HG03469 (cell line): ENCODE data around the gene BAMBI.

Experiments
- ATAC-seq: cut with Tn5 transposase; IDR thresholded peaks from one replicate; pipeline ENCODE4 v1.9.1; 2021; ENCODE audit warnings: mild to moderate bottlenecking, moderate library complexity, moderate number of reproducible peaks; ENCODE audit not compliant: unreplicated experiment

The BAMBI gene

DNA sequence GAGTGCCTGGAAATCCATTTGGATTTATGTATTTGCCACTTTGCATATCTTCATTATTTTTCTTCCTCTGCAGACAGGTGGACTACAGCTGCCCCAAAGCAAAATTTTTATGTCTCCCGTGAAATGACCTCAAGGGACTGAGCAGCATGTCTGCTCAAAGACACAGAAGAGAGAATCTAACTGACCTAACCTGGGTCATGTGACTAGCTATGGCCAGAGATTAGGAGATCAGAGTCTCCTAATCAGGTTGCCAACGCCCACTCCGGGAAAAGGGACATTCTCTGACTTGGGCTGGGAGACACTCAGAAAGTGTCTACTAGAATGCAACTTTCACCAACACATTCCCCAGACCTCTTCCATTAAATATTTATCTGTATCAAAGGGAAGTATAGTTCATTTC, 2.5 kb upstream of the BAMBI start:
- ATAC-seq, result no peak

DNA sequence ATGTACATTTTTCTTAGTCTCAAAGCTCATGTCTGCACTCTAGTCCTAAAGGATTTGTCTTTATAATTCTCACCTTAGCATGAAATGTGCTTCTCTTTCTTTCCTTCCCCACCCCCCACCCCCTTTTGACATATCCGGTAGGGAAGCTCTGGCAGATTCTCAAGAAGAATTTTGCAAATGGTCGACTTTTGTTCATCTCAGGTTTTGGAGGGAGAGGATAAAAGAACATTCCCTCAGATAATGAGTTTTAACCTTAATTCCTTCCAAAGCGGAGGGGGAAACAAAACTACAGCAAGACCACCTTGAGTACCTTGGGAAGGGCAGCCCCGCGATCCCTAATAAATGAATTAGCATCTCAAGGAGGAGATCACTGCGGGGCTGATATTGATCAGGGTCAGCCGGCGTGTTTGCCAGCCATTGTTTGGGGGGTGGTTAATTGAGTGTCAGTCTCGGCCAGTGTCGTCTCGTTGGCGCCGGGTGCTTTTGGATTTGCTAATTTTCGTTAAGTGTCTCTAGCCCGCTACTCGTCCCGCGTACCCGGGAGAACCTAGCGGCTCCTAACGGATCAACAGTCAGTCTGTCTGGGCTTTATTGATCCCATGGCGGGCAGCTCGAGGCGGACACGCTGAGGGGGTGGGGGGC, 874 bp upstream of the BAMBI start:
- ATAC-seq, result no peak

DNA sequence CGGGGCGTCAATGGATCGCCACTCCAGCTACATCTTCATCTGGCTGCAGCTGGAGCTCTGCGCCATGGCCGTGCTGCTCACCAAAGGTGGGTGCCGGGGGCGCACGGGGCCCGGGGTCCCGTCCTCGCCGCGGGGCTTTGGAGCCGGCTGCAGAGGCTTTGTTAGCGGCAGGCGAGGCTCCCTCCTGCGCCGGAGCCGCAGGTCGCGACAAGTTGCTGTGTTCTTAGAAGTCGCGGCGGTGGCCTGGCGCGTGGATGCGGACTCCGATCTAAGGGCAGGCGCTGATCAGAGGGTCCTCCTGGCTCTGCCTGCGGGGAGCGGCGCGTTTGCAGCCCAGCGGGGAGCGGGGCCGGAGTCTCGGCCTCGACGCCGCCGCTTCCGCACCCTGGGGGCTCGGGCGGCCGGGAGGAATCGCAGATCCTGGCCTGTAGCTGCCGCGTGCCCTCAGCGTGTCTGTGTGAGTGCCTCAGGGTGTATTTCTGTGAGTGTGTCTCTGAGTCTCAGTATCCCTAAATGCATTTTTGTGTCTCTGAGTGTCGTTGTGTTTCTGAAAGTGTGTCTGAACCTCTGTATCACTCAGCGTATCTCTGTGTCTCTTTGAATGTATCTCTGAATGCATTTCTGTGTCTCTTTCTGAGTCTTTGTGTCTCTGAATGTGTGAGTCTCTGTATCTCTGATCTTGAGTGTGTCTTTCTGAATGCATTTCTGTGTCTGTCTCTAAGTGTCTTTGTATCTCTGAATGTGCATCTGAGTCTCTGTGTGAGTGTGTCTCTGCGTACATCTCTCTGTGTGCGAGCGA, 766 bp downstream of the BAMBI start:
- no peak for ATAC-seq

DNA sequence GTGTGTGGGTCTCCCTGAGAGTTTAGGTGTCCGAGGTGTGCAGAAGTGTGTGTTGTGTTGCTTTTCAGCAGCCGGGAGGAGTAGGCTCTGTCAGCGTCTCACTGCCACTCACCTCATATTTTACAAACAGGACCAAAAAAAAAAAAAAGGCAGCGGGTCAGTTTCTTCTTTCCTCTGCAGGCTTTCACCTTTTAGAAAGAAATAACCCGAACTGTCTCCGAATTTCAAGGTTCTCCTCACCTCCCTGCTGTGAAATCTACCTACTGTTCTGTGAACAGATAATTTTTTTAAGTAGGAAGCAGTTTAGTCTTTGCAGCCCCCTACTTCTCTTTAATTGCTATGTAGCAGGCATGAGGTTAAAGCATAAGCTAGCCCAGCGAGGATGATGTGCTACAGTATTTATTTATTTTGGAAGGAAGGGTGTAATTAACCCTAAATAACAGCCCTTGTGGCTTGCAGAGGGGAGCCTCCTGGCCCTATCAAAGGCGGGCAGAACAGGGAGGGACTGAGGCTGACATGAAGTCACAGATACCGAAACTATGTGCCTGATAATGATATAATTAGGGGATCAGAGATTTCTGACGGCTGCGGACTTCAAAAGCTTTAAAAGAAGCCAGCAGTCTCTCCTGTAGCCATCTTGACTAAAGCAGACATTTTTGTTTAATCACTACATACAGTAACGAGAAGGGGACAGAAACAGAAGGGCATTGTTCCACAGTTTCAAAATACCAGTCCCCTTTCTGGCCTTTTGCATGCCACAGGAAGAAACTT, 1.6 kb downstream of the BAMBI start:
- ATAC-seq, result no peak

DNA sequence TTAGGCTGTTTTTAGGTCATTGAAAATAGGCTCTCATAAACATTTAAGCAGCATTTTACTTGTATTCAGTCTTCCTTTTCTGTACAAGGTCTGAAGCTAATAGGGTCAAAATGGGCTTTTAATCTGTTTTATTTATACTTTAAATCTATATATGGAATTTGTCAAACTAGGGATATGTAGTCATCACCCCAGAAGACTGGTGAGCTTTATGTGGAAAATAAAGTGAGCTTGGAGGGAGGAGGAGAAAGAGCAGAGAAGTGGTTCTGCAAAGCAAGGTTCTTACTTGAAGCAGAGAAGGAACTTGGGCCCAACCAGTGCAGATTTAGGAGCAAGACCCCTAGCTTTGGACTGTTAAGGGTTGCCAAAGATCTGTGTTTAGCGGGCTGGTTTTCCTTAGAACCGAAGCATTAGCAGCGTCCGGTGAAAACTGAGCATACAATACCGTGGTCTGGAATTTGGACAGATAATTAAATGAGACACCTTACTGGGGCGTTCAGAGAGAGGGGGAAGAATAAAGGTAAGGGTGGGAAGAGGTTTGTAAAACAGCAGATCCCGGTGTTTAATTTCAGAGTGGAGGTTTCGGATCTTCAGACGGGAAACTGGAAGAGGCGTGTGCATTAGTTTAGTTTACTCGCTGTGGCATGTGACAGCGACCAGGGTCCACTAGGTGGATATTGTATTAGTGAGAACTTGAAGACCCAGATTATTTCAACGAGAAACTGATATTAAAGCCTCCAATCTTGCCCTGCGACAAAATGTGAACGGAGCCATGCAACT, 2.4 kb downstream of the BAMBI start:
- no peak for ATAC-seq

DNA sequence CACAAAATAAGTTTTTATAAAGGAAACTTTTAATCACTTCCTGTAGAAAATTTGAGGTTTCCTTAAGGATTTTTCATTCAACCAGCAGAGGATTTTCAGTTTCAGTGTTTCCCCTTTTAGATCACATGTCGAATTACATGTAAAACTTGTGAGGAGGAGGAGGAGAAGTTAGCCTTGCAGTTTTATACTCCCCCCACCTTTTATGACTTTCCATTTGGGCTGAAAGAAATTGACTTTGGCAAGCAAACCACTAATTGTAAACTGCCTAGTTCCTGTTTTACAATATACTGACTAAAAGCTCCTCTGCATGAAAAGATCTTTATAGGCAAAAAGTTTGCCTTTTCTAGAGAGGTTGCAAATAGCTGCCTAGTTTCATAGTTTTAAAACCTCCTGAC, 3.0 kb downstream of the BAMBI start:
- no peak for ATAC-seq

DNA sequence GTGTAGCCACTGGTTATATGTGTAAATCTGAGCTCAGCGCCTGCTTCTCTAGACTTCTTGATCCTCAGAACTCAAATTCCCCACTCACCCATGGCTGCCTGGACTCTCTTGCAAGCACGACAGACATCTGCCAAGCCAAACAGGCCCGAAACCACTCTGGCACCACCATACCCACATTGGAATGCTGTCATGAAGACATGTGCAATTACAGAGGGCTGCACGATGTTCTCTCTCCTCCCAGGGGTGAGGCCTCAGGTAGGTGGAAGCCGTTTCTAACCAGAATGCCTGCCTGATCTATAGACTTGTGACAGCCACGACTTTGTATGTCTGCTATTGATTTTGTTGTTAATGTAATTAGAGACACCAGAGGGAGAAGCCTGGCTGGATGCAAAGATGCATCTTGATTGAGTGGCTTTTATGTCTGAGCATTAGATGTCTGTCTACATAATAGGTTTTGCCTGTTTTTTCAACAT, 4.0 kb downstream of the BAMBI start:
- no peak for ATAC-seq

DNA sequence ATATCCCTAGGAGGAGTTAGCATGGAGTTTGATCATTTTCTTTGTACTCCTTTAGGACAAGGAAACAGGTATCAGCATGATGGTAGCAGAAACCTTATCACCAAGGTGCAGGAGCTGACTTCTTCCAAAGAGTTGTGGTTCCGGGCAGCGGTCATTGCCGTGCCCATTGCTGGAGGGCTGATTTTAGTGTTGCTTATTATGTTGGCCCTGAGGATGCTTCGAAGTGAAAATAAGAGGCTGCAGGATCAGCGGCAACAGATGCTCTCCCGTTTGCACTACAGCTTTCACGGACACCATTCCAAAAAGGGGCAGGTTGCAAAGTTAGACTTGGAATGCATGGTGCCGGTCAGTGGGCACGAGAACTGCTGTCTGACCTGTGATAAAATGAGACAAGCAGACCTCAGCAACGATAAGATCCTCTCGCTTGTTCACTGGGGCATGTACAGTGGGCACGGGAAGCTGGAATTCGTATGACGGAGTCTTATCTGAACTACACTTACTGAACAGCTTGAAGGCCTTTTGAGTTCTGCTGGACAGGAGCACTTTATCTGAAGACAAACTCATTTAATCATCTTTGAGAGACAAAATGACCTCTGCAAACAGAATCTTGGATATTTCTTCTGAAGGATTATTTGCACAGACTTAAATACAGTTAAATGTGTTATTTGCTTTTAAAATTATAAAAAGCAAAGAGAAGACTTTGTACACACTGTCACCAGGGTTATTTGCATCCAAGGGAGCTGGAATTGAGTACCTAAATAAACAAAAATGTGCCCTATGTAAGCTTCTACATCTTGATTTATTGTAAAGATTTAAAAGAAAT, 4.8 kb downstream of the BAMBI start:
- ATAC-seq, result no peak

DNA sequence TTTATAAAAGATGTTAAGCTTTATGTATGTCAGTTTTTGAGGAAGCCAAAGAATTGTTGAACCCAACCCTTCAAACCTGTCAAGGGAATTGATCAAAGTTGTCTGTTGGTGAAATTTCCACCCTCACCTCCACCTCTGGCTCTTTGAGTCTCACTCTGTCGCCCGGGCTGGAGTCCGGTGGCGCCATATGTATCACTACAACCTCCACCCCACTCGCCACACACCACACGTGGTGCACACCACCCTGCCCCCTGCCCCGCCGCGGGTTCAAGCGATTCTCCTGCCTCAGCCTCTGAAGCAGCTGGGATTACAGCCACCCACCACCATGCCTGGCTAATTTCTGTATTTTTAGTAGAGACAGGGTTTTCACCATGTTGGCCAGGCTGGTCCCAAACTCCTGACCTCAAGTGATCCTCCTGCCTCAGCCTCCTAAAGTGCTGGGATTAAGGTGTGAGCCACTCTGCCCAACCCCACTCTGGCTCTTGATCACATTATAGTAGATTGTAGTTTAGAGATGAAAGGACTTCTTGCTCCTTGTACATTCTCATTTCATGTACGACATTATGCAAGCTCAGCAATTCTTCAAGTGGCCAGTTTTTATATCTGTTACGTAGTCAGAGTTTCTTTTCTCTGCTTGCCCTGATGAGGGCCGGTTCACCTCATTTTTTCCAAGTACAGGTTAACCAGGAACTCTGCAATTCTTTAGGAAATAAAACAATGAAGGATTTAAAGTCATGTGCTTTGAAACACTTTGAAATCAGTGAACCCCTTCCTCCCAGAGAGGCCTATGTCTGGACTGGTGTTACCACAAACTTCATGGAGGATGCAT, 7.0 kb downstream of the BAMBI start:
- no peak for ATAC-seq

DNA sequence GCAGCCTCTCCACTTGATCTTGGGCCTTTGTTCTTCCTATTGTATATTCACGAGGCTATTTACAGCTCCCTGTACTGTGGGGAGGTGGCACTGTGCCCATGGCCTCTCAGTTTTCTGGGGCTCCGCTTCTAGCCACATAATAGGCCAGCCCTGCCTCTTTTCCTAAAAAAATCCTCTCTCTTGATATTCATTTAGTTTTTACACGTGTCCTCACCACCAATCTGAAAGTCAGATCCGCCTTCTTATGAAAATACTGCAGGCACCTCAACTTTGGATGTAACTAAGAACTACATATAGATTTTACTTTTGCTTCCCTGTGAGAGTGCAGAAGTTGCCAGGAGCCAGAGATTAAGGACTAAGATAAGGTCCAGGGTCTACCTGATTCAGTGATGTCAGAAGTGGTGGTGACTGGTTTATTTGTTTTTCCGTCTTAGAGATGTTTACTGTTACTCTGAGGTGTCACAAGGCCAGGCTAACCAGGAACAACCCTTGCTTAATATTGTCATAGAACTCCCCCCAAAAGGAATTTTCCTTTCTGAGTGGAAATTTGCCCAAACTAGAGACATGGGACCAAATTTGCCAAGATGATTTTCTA, 7.8 kb downstream of the BAMBI start:
- ATAC-seq, result no peak

DNA sequence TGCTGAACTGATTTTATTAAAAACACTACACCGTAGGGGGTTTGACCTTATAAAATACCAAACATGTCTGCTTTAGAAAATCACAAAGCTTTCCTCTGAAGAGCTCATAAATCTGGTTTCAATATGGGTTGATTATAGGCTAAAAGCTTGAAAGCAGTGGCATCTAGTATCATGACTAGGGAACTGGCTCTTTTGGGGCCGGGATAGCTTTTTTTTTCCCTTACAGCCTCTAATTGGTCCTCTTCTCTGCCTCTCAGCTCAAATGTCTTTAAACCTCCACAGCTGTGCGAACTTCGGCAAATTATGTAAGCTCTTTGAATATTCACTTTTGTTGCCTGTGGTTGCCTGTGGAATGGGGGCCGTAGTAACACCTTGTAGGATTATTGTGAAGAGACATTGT, 8.4 kb downstream of the BAMBI start:
- ATAC-seq, result no peak

DNA sequence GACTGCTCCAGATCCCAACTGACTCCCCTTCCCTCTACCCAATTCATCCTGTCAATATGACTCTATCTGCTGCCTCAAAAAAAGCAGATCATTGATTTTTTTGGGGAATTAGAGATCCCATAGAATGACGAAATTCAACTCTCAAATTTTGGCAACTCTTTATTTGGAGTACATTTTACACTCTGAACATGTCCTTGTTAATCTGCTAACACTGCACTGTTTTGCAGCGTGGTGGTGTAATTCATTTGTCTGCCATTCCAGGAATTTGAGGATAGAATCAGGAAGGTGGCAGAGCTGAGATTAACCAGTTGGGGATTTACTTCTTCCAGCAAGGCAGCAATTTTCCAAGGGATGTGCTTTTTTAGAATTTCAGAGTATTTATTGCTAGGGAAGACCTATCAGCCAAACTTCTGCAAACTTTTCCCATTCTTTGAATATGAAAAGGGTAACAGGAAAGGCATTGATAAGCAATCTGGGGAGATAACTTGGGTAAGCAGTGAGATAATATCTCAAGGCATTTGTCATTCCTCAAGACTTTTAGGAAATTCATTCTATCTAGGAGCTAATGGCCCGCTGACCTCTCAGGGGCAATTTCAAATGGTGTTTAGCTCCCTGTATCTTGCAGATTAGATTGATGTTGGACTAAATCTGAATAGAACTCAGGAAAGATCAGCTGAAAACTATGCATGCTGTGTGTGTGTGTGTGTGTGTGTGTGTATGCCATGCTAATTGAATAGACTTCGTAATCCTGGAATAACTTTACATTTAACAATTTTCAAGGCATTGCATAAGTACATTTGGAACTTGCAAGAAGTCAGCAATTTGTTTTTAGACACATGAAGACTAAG, 9.7 kb downstream of the BAMBI start:
- ATAC-seq, result no peak

DNA sequence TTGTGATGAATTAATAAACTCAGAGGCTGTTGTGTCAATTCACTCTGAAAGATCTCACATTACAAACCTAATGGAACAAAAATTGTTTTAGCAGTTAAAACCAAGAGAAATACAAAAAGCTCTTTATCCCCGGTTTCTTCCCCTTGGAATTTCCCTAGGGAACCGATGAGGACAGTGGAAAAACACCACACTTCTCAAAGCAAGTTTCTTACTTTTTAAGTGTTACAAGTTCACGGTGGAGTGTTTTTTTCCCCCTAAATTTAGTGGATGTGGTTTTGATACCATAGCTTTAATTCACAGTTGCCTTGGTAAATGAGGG, 10.3 kb downstream of the BAMBI start:
- ATAC-seq, result no peak

DNA sequence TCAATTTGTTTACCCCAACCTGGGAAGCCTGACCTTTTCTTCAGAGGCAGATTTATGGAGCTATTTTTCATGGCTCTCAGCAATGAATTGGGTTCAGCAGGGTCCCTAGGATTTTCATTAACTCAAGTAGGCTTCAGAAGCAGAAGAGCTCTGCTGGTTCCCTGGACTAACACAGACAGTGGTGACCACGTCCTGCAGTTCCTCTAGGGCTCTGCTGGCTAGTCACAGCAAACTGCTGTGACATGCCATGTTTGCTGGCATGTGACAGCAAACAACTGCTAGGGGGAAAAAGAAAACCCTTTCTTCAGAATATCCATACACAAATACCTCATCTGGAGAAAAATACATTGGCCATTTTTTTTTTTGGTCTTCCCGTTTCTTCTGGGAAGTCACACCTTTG, 13.2 kb downstream of the BAMBI start:
- ATAC-seq, result no peak

DNA sequence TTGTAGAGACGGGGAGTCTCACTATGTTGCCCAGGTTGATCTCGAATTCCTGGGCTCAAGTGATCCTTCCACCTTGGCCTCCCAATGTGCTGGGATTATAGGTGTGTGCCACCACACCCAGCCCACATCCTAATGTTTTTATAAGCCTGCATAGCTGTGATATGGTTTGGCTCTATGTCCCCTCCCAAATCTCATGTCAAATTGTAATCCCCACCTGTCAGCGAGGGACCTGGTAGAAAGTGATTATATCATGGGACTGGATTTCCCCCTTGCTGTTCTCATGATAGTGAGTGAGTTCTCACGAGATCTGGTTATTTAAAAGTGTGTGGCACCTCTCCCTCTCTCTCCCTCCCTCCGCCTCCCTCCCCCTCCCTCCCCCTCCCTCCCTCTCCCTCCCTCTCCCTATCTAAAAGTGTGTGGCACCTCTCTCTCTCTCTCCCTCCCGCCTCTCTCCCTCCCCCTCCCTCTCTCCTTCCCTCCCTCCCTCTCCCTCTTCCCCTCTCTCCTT, 13.9 kb downstream of the BAMBI start:
- no peak for ATAC-seq

DNA sequence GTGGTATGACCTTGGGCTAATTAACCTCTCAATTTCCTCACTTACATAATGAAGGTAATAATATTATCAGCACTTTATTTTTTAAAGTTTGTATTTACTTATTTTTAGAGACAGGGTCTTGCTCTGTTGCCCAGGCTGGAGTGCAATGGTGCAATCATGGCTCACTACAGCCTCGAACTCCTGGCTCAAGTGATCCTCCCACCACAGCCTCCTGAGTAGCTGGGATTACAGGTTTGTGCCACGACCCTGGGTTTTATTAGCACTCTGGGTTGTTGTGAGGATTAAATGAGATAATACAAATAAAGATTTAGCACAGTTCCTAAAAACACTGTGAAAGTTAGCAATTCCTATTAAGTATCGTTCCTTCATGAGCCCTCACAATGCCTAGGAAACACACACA, 14.7 kb downstream of the BAMBI start:
- no peak for ATAC-seq

DNA sequence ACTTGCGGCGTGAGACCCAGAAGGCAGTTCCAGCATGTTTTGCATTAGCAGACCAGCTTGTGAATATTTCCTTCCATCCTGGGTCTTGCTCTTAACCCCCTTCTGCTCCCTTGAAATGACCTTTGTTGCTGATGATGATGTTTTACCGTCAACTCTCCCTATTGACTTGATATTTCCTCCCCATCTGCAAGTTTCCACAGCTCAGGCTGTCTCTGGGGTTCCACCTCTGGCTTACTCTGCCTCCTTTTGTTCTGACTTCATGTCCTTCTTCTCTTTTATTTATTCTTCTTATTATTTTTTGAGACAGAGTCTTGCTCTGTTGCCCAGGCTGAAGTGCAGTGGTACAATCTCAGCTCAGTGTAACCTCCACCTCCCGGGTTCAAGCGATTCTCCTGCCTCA, 17.2 kb downstream of the BAMBI start:
- ATAC-seq, result no peak

DNA sequence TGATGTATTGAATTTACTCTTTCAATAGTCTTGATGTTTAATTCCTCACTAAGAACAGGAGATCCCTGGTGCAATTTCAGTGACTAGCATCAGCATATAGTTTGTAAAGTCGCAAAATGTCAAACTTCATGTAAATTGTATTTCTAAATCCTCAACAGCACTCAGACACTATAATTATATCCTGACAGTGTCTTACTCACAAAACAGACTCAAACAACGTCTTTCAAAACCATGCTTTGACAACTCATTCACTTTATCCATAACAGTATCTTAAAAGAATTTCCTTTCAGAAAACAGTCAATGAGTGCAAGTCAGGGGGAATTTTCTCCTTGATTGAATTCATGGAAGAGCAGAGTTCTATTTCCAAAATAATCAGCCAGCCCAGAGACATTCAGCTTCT, 20.8 kb downstream of the BAMBI start:
- ATAC-seq, result no peak
